LNCAP (cell line): ENCODE data around the gene DIAPH1.

Source experiments
- TF ChIP-seq, protein P1 (sequence below): fragments of 450-650 bp; IDR thresholded peaks from 2 replicates; pipeline ENCODE4 v1.5.1; 2017; ENCODE audit warnings: mild to moderate bottlenecking

DIAPH1 gene

DNA sequence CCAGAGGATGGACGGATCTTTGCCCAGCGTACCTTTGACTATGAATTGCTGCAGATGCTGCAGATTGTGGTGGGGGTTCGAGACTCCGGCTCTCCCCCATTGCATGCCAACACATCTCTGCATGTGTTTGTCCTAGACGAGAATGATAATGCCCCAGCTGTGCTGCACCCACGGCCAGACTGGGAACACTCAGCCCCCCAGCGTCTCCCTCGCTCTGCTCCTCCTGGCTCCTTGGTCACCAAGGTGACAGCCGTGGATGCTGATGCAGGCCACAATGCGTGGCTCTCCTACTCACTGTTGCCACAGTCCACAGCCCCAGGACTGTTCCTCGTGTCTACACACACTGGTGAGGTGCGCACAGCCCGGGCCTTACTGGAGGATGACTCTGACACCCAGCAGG lies 128.0 kb downstream of the DIAPH1 start:
- TF ChIP-seq, protein P1, sequence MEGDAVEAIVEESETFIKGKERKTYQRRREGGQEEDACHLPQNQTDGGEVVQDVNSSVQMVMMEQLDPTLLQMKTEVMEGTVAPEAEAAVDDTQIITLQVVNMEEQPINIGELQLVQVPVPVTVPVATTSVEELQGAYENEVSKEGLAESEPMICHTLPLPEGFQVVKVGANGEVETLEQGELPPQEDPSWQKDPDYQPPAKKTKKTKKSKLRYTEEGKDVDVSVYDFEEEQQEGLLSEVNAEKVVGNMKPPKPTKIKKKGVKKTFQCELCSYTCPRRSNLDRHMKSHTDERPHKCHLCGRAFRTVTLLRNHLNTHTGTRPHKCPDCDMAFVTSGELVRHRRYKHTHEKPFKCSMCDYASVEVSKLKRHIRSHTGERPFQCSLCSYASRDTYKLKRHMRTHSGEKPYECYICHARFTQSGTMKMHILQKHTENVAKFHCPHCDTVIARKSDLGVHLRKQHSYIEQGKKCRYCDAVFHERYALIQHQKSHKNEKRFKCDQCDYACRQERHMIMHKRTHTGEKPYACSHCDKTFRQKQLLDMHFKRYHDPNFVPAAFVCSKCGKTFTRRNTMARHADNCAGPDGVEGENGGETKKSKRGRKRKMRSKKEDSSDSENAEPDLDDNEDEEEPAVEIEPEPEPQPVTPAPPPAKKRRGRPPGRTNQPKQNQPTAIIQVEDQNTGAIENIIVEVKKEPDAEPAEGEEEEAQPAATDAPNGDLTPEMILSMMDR, result no peak

DNA sequence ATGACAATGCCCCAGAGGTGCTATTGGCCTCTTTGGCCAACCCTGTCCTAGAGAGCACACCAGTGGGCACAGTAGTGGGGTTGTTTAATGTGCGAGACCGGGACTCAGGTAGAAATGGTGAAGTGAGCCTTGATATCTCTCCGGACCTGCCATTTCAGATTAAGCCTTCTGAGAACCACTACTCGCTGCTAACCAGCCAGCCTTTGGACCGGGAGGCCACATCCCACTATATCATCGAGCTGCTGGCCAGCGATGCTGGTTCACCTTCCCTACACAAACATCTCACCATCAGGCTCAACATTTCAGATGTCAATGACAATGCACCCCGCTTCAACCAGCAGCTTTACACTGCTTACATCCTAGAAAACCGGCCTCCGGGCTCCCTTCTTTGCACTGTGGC lies 128.5 kb downstream of the DIAPH1 start:
- TF ChIP-seq, protein P1, result no peak

DNA sequence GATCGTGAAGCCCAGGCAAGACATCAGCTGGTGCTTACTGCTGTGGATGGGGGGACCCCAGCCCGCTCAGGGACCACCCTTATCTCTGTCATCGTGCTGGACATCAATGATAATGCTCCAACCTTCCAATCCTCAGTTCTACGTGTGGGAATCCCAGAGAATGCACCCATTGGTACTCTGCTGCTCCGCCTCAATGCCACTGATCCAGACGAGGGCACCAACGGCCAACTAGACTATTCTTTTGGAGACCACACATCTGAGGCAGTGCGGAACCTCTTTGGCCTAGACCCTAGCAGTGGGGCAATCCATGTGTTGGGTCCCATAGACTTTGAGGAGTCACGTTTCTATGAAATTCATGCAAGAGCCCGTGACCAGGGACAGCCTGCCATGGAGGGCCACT lies 129.0 kb downstream of the DIAPH1 start:
- TF ChIP-seq, protein P1, result no peak

DNA sequence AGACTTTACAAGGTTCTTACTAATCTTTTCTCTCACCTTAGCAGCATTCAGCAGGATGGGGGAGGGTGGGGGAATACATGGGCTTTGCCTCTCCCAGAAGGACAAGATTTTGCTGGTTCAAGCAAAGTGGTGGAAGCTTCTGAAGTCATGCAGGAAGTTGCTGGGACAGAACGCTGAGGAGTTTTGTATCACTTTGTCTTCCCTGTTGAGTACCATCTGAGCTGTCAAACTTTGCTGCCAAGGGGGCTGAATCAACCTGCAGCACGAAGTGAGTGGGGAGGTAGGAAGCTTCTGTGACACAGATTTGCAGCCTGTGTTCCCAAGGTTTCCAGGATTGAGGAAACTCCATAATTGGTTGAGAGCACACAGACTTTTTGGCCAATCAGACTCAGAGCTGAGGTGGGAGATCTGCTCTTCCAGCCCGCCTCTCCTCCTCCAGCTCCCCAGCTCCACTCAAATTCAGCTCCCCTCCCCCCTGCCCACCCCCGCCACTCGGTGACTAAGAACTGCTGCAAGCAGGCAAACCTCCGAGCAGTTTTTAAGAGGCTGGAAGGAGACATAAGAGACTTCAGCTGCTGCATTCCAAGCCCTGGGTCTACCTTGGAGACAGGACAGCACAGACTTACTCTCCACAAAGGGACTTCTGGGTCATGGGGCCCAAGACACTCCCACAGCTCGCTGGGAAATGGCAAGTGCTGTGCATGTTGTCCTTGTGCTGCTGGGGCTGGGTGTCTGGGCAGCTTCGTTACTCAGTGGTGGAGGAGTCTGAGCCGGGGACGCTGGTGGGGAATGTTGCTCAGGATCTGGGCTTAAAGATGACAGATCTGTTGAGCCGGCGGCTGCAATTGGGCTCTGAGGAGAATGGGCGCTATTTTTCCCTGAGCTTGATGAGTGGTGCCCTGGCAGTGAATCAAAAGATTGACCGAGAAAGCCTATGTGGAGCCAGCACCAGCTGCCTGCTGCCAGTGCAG lies 129.9 kb downstream of the DIAPH1 start, which contains the start of gene PCDHGC5:
TSS of gene PCDHGC5 (plus strand) at position 491 of the 971 bp plus-strand sequence. CDS start at position 651, 160 bp downstream.
- TF ChIP-seq, protein P1, result no peak

DNA sequence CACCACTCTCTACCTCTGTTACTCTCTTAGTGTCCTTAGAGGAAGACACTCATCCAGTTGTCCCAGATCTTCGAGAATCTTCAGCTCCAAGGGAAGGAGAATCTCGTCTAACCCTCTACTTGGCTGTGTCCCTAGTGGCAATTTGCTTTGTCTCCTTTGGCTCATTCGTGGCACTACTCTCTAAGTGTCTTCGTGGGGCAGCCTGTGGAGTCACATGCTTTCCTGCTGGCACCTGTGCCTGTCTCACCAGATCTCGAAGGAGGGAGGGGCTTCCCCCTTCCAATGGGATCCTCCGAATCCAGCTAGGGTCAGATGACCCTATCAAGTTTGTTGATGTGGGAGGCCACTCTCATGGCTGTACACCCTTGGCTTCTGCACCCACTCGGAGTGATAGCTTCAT lies 131.7 kb downstream of the DIAPH1 start:
- TF ChIP-seq, protein P1, result no peak

DNA sequence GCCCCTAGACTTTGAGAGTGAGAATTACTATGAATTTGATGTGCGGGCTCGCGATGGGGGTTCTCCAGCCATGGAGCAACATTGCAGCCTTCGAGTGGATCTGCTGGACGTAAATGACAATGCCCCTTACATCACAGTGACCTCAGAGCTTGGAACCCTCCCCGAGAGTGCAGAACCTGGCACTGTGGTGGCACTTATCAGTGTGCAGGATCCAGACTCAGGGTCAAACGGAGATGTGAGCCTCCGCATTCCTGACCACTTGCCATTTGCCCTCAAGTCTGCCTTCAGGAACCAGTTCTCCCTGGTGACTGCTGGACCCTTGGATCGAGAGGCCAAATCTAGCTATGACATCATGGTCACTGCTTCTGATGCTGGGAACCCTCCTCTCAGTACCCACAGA lies 132.7 kb downstream of the DIAPH1 start:
- TF ChIP-seq, protein P1, result no peak

DNA sequence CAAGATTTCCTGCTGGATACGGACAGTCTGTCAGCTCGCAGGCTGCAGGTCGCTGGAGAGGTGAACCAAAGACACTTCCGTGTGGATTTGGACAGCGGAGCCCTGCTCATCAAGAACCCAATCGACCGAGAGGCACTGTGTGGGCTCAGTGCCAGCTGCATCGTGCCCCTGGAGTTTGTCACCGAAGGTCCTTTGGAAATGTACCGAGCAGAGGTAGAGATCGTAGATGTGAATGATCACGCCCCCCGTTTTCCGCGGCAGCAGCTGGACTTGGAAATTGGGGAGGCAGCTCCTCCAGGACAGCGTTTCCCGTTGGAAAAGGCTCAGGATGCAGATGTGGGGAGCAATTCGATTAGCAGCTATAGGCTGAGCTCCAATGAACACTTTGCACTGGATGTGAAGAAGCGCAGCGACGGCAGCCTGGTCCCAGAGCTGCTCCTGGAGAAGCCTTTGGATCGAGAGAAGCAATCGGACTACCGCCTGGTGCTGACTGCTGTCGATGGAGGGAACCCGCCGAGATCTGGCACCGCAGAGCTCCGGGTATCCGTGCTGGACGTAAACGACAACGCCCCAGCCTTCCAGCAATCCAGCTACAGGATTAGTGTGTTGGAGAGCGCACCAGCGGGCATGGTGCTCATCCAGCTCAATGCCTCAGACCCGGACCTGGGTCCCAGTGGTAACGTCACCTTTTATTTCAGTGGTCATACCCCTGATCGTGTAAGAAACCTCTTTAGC lies 133.3 kb downstream of the DIAPH1 start:
- TF ChIP-seq, protein P1, result no peak
